GM12872 (cell line): Measurements from ENCODE around the gene NUDCD2.

Source experiments
- CTCF ChIP-seq: IDR thresholded peaks from 3 replicates; pipeline ENCODE4 v1.5.1; 2011; ENCODE audit warnings: low read depth, mild to moderate bottlenecking, low read length, moderate library complexity; ENCODE audit not compliant: insufficient read depth

Gene NUDCD2

GRCh38 chr5:163504079-163504931, 44.4 kb upstream of the NUDCD2 start:
- no peak for TF ChIP-seq CTCF

- TF ChIP-seq CTCF = peak; percentile 51
Observed at GRCh38 chr5:163503106-163504078, 43.5 kb upstream of the NUDCD2 start.

GRCh38 chr5:163502521-163502920, 42.6 kb upstream of the NUDCD2 start:
- no peak for TF ChIP-seq CTCF

GRCh38 chr5:163498886-163499285, 39.0 kb upstream of the NUDCD2 start:
- TF ChIP-seq CTCF = no peak

GRCh38 chr5:163497315-163497714, 37.4 kb upstream of the NUDCD2 start:
- no peak for TF ChIP-seq CTCF

- no peak for TF ChIP-seq CTCF
Observed at GRCh38 chr5:163496286-163496685, 36.4 kb upstream of the NUDCD2 start.

GRCh38 chr5:163489745-163490075, 29.8 kb upstream of the NUDCD2 start:
- no peak for TF ChIP-seq CTCF
